TTC549 (cell line): ENCODE measurements around the gene CSNK1G2.

Experiments used
- FAIRE-seq: peaks from 2 replicates; lab custom pipeline; 2012; peaks lifted over from hg19 to GRCh38; lab: Jason Lieb, UNC

The CSNK1G2 gene

DNA sequence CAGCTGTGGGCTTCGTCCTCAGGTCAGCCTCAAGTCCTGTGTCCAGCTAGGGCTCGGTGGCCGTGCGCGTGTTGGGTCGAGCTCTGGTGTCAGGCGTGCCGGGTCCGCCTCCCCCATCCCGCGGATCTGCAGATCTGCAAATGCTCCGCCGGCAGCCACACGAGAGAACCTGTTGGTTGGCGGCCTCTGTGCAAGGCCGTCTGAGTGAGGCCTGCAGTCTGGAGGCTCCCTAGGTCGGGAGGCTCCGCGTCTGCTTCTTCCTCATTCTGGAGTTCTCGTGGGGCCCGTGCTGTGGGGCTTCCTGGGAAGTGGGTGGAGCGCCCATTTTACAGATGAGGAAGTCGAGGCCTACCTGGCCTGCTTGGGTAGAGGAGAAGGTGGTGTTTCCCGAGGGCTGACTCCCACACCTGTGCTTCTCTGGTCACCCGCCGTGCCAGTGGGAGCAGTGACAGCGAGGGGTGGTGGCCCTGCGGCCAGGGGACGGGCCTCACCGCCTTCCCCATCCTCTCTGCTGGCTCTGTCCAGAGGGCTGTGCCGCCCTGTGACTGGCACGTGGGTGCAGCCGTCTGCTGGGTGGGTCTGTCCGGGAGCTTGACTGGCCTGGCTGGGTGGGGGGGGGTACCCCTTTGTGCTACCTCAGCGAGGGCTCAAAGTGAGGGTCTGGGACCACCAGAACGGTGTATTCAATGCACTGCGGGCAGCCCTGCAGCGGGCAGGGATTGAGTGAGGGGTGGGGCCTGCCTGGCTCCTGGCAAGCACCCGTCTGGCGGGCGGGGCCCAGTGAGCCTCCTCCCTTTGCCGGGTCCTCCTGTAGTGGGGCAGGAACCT lies 3.3 kb downstream of the CSNK1G2 start:
- FAIRE-seq = no peak

DNA sequence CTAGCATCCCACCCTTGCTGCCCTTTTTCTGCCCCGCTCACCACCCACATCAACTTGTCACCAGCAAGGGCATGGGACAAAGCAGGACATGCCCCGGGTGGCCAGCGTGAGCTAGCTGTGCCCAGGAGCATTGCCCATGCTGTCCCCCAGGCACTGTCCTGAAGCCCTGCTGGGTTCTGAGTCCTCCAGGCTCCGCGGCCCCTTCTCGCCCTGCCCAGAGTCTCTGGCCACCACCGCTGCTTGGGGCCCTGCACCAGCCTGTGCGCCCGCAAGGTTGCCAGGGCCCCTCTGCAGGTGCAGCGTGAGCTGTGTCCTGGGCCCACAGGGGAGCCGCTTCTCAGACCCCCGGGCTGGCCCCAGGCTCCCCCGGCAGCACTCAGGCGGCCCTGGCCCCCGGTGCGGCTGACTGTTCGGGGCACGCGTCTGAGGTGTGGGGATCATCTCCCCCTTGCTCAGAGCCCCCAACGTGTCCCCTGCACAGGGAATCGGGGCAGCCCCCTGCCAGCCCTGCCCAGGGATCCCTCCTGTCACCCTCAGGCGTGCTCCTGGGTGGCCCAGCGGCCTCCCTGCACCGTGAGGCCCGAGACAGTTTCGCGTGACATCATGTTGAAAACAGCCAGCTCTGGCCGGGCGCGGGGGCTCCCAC lies 4.1 kb downstream of the CSNK1G2 start:
- no peak for FAIRE-seq

DNA sequence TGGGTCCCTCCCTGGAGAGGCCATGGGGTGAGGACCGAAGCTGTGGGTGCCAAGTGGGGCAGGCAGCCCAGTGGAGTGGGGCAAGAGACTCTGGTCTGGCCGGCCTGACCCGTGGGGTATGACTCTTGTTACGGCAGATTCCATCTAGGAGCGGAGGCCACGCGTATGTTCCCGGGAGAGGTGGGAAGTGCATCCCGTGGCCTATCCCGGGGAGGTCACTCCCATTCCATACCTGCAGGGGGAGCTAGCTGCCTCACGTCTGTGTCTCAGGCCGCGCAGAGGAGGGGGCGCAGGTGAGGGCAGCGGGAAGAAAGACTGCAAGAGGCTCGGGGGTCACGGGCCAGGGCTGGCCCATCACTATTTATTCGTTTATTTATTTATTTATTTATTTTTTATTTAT lies 4.9 kb downstream of the CSNK1G2 start:
- FAIRE-seq = no peak

DNA sequence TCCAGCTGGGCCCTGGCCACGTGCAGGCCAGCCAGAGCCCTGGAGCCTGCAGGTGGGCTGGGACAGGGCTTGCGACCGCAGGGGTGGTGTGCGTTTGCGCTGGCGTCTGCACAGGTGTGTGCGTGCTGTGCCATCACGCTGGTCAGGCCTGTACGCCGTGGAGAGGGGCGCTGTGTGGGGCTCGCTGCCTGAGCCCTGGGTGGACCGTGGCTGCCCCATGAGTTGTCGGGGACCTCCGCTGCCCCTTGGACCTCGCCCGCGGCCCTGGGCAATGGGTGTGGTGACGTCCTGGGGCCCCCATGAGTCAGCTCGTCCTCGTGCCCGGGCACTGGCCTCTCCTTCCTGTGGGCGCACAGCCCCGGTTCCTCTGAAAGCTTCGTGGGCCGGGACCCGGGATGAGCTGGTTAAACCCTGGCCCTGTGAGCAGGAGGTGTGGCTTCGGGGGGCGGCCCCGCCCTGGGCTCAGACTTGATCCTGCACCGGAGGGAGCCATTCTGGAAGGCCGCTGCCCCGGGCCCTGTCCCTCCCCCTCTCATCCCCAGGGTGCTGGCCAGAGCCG lies 6.8 kb downstream of the CSNK1G2 start:
- FAIRE-seq = no peak

DNA sequence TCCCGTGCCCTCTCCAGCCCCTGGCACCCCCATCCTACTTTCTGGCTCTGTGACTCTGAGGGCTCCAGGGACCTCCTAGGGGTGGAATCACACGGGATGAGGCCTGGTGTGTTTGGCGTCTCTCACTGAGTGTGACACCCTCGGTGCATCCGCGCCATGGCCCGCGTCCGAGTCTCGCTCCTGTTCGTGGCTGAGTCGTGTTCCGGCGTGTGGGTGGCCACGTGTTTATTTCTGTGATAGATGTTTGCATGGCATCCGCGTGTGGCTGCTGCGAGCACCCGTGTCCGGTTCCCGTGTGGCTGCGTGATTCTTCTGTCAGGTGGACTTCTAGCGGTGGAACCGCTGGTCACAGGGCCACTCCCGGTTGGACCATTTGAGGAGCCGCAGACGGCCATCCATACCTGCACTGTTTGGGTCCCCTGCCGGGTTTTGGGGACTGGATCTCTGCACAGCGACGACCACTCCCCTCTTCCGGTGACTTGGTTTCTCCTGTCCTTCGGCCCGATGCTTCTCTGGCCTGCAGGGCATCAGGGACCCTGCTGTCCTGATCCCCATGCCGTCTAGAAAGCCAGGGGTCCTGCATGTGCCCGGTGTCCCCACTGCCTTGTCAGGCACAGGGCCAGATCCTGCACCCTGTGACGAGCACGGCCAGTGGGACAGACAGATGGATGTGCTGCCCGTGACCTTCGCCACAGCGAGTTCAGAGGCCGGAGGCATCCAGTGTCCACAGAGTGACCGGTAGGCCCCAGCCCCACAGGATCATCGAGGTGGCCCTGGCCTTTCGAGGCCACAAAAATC lies 8.5 kb downstream of the CSNK1G2 start:
- no peak for FAIRE-seq

DNA sequence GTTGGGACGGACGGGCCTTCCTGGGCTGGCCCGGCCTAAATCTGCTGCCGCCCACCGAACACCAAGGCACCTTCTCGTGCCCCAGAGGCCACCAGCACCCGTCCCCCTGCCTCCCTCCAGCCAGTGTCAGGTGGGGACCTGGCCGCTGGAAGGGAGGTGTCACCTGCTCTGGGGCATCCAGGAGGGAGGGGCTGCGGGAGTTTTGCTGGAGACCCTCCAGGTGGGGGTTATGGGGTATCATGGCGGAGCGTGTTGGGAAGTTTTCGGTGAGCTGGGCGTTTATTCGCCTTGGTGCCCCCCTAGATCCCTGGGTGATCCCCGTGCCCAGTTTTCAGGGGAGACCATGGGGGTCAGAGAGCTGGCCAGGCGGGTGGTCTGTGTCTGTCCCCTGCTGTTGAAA lies 9.7 kb downstream of the CSNK1G2 start:
- no peak for FAIRE-seq

DNA sequence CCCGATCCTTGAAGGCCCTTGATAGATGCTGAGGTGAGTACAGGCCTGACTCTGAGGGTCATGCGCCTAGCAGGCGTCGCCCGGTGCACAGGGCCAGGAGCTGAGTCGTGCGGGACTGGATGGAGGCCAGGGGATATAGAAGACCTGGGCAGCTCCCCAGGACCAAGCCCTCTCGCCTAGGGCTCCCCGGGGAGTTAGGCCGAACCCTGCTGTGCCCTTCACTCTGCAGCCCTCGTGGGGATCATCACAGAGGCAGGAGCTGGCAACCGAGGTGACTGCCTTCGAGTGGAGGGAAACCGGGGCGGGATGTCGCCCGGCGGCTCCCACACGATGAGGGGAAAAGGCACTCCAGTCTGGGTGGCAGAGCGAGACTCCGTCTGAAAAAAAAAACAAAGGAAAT lies 11.7 kb downstream of the CSNK1G2 start:
- FAIRE-seq = no peak

DNA sequence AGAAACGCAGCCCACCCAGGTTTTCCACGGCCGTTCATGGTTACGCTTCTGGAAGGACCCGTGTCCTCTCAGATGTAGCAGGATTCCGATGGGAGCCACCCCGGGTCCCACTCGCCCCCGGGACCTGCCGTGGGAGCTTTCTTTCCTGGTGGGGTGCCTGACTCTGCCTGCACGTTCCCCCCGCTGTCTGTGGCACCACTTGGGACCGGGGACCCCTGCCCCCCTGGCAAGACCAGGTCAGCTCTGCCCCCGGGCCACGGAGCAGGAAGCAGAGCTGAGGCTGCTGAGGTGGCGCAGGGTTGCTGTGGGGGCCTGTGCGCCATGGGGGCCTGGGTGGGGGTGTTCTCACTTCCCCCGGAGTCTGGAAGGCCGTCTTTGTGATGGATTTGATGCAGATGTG lies 12.1 kb downstream of the CSNK1G2 start:
- FAIRE-seq = no peak

DNA sequence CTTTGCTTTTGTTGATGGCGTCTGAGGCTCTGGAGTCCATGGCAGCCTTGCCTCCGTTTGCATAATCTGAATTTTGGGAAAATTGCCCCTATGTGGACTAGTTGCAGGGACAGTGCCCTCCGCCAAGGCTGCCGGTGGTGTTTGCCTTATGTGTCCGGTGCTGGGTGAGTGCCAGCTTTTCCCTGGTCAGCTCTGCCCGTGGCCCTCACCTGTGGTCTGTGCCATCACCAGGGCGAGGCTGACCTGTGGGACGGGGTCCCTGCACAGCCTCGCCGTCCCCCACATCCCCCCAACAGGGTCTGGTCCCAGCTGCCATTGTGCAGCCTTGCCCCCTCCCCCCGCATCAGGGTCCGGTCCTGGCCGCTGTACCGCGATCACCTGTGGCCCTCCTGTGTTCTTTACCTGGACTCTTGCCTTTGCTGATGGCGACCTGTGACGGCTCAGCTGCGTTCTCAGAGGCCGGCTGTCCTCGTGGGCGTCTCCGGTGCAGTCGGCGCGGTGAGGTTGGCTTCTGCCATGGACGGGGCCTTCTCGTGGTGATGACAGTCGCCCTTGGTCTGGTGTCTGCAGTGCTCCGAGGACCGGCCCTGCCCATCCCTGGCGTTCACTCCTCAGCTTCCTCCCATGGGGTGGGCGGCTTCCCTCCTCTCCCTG lies 12.6 kb downstream of the CSNK1G2 start:
- FAIRE-seq = no peak

DNA sequence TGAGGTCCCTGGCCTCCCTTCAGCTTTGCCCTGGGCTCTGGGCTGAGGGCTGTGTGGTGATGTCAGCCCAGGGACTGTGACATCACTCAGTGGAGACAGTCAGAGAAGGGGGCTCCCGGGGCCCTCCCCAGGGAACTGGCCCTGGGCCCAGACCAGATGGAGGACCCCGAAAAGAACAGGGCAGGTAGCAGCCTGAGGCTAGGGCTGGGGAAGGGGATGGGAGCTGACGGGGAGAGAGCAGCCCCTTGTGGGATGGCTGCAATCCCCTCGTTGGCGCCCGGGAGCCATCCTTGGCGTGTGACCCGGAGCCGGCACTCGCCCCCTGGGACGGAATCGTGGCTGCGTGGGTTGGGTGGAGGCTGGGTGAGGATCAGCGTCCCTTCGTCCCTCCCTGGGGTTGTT lies 13.6 kb downstream of the CSNK1G2 start:
- no peak for FAIRE-seq

DNA sequence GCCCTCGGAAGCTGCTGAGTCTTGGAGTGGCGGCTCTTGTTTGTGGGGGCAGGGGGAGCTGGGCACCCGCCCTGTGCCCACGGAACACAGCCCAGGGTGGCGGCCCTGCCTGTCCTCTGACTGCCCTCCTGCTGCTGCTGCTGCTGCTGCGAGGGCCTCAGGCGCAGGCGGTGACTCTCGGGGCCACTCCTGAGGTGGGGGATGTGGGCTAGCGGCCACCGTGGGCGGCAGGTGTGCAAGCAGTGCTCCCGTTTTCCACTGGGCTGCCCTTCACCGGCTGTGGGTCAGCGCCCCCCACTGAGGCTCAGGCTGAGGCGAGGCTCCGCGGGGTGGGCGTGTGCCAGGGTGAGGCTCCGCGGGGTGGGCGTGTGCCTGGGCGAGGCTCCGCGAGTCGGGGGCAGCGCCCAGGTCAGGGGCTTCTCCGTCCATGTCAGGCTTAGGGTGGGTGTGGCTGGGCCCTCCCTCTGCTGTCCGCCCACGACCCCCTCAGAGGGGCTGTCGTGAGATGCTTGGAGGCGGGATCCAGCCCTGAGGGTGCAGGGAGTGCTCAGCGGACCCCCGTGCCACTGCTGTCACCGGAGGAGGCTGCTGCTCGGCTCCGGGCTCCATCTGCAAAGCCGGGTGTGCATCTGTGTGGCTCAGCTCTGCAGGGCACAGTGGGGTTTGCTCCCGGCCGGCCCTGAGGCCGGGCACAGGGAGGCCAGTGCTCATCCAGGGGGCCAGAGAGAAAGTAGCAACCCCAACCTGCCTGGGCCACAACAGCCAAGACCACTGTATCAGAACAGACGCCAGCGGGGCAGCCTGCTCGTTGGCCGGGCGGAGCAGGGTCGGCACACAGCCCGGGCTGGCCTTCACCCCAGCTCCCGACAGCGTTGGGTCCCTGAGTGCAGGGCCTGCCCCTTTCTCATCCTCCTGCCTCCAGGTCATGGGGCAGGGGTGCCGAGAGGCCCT lies 14.5 kb downstream of the CSNK1G2 start:
- FAIRE-seq = no peak

DNA sequence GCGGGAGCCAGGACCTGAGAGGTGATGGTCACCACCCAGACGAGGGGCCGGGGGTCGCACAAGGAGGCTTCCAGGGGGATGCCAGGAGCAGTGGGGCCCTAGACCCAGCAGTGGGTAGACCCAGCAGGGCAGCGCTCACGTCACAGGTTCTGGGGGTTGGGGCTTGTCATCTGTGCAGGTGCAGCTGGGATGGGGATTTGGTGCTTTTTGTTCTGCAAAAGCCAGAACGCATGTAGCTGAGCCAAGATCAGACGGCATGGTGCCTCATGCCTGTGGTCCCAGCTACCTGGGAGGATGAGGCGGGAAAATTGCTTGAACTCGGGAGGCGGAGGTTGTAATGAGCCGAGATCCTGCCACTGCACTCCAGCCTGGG lies 15.1 kb downstream of the CSNK1G2 start:
- no peak for FAIRE-seq

DNA sequence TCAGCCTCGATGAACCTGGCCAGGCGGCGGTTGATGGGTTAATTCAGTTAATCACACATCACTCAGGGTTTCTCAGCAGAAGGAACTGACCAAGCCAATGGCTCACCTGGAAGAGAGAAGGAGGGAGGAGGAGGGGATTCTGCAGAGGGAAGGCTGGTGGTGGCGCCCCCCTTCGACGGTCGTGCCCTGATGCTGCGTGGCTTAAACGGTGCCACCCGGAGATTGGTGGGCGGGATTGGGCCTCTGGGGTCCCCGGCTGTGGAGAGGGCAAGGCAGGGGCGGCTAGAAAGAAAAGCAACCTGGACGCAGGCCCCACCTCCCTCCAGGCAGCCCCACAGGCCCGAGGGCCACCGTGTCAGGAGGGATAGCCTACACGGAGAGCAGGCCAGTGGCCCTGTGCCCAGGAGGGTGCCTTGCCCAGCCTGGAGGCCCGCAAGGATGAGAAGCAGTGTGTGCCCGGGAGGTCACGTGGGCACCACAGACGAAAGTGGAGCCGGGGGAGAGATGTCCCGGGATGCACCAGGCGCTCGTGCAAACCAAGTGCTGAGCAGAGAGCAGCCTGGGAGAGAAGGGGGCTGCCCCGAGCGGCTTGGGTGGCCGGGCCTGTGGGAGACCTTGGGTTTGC lies 16.0 kb downstream of the CSNK1G2 start:
- FAIRE-seq = no peak

DNA sequence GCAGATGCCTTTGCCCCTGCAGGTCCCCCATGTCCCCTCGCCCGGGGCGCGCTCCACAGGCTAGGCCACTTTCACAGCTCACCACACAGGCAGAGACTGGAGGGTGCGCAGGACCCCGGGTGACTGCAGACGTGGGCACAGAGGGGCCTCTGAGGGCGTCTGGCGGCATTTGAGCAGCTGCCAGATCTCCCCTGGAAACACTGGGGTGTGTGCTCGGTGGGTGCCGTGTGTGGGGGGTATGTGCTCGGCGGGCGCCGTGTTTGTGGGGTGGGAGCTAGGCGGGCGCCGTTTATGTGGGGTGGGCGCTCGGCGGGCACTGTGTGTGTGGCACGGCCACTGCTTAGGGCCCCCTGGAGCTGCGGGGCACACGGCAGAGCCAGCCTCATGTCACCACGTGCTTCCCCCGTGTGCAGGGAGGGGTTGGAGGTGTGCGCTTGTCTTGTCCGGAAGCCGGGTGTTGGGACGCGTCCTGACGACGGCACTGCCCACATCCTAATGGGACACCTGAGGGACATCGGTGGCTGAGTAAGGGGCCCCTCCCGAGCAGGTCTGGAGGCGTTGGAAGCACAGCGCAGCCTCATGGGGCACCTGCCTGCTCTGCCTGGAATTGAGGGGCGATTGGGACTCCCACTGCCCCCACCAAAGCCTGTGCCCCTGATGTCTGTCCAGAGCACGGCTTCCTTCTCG lies 16.7 kb downstream of the CSNK1G2 start:
- no peak for FAIRE-seq

DNA sequence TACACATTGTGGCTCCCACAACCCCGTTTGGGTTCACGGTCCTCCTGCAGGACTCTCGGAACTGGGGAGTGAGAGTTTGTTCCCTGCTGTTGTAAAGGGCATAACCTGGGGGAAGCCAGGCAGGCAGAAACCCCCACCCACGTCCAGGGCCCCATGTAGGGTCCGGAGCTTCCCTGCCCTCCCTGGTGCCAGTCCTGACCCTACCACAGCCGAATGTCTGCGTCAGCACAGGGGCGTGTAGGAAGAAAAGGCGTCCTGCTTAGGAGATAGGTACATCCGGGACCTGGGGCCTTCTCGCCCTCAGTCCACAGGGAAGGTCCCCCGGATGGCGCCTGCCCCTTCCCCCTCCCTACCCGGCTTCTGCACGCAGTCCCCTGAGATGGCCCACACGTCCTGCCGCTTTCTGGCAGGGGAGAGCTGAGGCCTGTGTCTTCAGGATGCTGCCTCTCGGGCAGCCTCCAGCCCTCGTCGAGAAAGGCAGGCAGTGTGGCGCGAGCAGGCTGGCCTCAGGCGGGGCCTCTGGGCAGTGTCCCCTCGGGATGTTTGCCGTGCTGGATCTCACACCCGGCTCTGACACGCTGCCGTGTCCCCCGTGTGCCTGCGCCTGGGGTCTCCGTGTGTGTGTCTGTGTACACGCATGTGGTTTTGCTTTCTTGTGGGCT lies 19.1 kb downstream of the CSNK1G2 start:
- FAIRE-seq = no peak

DNA sequence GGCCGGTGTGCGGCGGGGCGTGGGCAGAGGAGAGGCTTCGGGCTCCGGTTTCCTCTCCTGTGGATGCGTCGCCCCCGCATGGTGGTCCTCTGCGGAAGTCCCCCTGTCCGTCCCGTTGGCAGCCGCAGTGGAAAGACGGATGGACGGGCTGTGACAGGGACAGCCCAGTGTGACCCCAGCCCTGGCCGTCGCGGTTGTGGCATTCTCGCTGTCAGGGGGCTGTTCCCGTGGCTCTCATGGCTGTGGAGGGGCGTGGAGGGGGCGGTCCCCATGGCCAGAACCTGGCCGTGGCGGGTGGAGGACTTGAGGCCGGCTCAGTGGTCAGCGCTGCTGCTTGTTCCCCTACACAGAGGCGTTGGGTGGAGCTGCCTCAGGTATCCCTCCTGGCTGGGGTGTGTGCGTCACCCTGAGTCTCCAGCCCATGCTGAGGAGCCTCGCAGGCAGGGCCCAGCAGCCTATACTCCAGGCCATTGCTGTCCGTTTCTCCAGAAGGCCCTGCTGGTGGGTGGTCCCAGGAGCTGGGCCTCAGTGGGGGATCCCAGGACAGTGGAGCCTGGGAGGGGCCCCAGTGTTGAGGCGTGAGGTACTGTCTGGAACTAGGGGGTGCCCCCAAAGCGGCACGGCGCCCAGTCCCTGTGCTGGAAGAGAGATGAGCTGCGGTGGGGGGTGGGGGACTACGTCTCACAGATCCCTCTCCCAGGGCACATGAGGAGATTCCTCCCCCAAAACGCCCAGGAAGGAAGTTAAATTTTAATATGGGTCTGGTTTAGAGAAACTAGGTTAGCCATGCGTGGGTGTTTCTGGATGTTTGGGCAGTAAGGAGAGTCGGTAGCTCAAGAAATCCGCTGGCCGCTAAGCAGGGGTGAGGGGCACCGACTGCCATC lies 20.3 kb downstream of the CSNK1G2 start:
- FAIRE-seq = no peak

DNA sequence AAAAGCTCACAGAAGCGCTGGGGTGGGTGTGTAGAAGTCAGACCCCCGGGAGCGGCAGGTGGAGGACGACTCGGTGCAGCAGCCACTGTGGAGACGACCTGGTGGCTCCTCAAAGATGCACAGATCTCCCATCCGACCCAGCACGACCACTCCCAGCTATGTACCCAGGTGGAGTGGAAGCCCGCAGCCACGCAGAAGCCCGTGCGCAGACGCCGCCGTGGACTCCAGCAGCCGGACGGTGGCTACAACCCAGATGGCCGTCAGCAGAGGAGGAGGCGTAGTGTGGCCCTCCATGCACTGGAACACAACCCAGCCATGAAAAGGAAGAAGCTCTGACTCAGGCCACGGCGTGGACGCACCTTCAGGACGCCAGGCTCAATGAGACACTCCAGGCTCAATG lies 21.7 kb downstream of the CSNK1G2 start:
- no peak for FAIRE-seq

DNA sequence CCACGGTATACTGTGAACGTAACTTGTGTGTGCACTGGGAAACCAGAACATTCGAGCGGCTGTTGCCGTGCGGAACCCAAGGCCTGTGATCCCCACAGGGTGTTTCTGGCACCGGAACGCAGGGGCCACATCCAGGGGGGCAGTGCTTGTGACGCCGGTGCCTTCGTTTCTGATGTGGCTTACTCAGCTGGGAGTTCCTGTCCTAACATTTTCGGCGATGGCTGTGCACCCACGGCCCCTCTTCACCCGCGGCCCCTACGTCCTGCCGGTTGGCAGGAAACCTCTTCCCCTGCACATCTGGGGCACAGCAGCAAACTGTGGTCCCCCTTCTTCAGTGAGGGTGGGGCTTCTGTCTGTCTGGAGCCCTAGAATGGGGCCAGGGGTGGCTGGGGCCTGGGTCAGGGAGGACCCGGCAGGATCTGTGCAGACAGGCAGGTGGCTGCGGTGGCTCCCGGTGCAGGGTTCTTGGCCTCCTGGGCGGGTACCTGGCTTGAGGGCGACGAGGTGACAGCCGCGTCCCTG lies 26.2 kb downstream of the CSNK1G2 start:
- no peak for FAIRE-seq
